Panc1 (cell line): ENCODE data around the gene ERC2. TPM values are rescaled to one million over a fixed set of nuclear protein-coding genes. Genes with fewer than 3 reads are reported as not detected.

ENCODE experiments used
- ATAC-seq: fragments of 200-7000 bp; cut with Tn5 transposase; 2 replicates; pipeline ENCODE4 v1.9.1; 2020; ENCODE audit warnings: mild to moderate bottlenecking, moderate library complexity
- BruUV-seq: library from RNA; stranded (reverse); fragments of 400-500 nt; replicated peaks from 2 replicates; lab custom pipeline; 2021; lab: Mats Ljungman, UMichigan
- CTCF ChIA-PET: fragments of 300-600 bp; sonication (Branson Sonifier 250); formaldehyde crosslinking; loops from one replicate; lab custom pipeline; 2022; ENCODE audit warnings: antibody characterized with exemption; lab: Charles Lee
- POLR2A ChIA-PET: fragments of 300-600 bp; sonication (Branson Sonifier 250); formaldehyde crosslinking; loops from one replicate; lab custom pipeline; 2022; ENCODE audit warnings: antibody characterized with exemption; lab: Charles Lee
- DNase-seq: peaks from one replicate; pipeline ENCODE4 v3.0.0-alpha.2; 2010; ENCODE audit warnings: low read depth, low spot score
- H3K27ac ChIP-seq: 2 replicates; pipeline ENCODE4 v1.5.1; 2011; ENCODE audit warnings: mild to moderate bottlenecking, low read length, inconsistent platforms
- H3K27me3 ChIP-seq: fragments of 200-500 bp; sonication (Bioruptor generic); 2 replicates; pipeline ENCODE4 v1.6.0; 2014; ENCODE audit warnings: low read length, inconsistent platforms; ENCODE audit not compliant: control insufficient read depth, insufficient read depth
- H3K36me3 ChIP-seq: fragments of 200-500 bp; sonication (Bioruptor generic); 2 replicates; pipeline ENCODE4 v1.5.1; 2014; ENCODE audit warnings: inconsistent platforms, mild to moderate bottlenecking, low read length, moderate library complexity; ENCODE audit not compliant: control insufficient read depth, insufficient read depth
- H3K4me1 ChIP-seq: 2 replicates; pipeline ENCODE4 v1.5.1; 2011; ENCODE audit warnings: inconsistent platforms, mild to moderate bottlenecking, low read length, moderate library complexity; ENCODE audit not compliant: control insufficient read depth, insufficient read depth
- H3K4me3 ChIP-seq, 2 experiments: 2 replicates each; pipeline ENCODE4 v1.5.1; 2011 to 2012; ENCODE audit warnings: low read depth in 2 of 2, low read length in 2 of 2, mild to moderate bottlenecking in 2 of 2, inconsistent platforms in 1 of 2, moderate library complexity in 1 of 2
- H3K9me3 ChIP-seq: fragments of 200-500 bp; sonication (Bioruptor generic); 2 replicates; pipeline ENCODE4 v1.5.1; 2014; ENCODE audit warnings: low read depth, mild to moderate bottlenecking, inconsistent platforms, low read length, moderate library complexity; ENCODE audit not compliant: control insufficient read depth, insufficient read depth
- POLR2AphosphoS5 ChIP-seq: IDR thresholded peaks from 2 replicates; pipeline ENCODE4 v1.6.1; 2012; ENCODE audit warnings: mild to moderate bottlenecking, low read depth, low read length, moderate library complexity
- SIN3A ChIP-seq: IDR thresholded peaks from 2 replicates; pipeline ENCODE4 v1.6.1; 2012; ENCODE audit warnings: low read depth, mild to moderate bottlenecking, low read length, moderate library complexity, borderline replicate concordance; ENCODE audit not compliant: insufficient read depth
- TCF7L2 ChIP-seq: IDR thresholded peaks from 2 replicates; pipeline ENCODE4 v1.6.1; 2011; ENCODE audit warnings: mild to moderate bottlenecking, low read depth, low read length, inconsistent platforms
- in situ Hi-C: cut with HindIII; loops from 2 replicates; pipeline ENCODE4 v1.10.0; 2016; ENCODE audit warnings: low sequenced_read_pairs, low pct_unique_long_range_greater_than_20kb
- intact Hi-C: fragments of 100-400 bp; cut with micrococcal nuclease; formaldehyde crosslinking; loops from one replicate; pipeline ENCODE4 v1.10.0; 2022; ENCODE audit not compliant: unreplicated experiment
- total RNA-seq: library from RNA; stranded (reverse); gene quantifications from one replicate; pipeline ENCODE4 v1.2.1, GENCODE V29; 2021; ENCODE audit not compliant: unreplicated experiment
- TF ChIP-seq, protein P1 (sequence below): fragments of 450-650 bp; IDR thresholded peaks from 2 replicates; pipeline ENCODE4 v1.5.1; 2017; ENCODE audit warnings: mild to moderate bottlenecking
- TF ChIP-seq, protein P2 (sequence below), 2 experiments: IDR thresholded peaks; 2 replicates each; pipeline ENCODE4 v1.6.1; 2011 to 2012; ENCODE audit warnings: low read depth in 2 of 2, control low read depth in 1 of 2, low read length in 1 of 2, mild to moderate bottlenecking in 1 of 2, moderate library complexity in 1 of 2; ENCODE audit not compliant: insufficient read depth in 1 of 2

Gene ERC2
- total RNA-seq, 1 experiment from 2014 or later: 0.33 TPM

DNA sequence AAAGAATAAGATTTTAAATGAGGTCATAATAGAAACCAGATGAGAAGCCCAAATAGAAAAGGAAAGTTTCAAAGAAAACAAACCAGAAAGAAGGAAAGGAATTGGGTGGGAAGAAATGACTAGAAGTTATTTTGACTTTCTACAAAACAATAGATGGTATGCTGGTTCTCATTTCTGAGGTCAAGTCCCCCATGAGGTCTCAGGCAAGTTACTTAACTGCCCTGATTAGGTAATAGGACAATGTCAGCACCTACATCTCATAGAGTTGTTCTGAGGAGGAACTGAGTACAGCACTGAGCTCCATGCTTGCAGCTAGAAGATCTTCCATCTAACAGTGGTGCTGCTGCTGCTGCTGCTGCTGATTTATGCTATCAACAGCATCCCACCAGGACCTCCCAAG lies 185.9 kb downstream of the ERC2 start:
- no peak overlapping the region for H3K4me3 ChIP-seq
- H3K9me3 ChIP-seq: no peaks in the 10 kb centered on the region
- no peaks in the 10 kb centered on the region for H3K36me3 ChIP-seq
- no peak for DNase-seq
- H3K27ac ChIP-seq: no peak overlapping the region
- no peaks in the 10 kb centered on the region for H3K27me3 ChIP-seq
- ATAC-seq: no peak
- no peaks in the 10 kb centered on the region for H3K4me1 ChIP-seq
- no peak for TF ChIP-seq TCF7L2
- no peak for TF ChIP-seq POLR2AphosphoS5
- TF ChIP-seq, protein P1, sequence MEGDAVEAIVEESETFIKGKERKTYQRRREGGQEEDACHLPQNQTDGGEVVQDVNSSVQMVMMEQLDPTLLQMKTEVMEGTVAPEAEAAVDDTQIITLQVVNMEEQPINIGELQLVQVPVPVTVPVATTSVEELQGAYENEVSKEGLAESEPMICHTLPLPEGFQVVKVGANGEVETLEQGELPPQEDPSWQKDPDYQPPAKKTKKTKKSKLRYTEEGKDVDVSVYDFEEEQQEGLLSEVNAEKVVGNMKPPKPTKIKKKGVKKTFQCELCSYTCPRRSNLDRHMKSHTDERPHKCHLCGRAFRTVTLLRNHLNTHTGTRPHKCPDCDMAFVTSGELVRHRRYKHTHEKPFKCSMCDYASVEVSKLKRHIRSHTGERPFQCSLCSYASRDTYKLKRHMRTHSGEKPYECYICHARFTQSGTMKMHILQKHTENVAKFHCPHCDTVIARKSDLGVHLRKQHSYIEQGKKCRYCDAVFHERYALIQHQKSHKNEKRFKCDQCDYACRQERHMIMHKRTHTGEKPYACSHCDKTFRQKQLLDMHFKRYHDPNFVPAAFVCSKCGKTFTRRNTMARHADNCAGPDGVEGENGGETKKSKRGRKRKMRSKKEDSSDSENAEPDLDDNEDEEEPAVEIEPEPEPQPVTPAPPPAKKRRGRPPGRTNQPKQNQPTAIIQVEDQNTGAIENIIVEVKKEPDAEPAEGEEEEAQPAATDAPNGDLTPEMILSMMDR: no peak
- TF ChIP-seq SIN3A: no peak
- TF ChIP-seq, protein P2, sequence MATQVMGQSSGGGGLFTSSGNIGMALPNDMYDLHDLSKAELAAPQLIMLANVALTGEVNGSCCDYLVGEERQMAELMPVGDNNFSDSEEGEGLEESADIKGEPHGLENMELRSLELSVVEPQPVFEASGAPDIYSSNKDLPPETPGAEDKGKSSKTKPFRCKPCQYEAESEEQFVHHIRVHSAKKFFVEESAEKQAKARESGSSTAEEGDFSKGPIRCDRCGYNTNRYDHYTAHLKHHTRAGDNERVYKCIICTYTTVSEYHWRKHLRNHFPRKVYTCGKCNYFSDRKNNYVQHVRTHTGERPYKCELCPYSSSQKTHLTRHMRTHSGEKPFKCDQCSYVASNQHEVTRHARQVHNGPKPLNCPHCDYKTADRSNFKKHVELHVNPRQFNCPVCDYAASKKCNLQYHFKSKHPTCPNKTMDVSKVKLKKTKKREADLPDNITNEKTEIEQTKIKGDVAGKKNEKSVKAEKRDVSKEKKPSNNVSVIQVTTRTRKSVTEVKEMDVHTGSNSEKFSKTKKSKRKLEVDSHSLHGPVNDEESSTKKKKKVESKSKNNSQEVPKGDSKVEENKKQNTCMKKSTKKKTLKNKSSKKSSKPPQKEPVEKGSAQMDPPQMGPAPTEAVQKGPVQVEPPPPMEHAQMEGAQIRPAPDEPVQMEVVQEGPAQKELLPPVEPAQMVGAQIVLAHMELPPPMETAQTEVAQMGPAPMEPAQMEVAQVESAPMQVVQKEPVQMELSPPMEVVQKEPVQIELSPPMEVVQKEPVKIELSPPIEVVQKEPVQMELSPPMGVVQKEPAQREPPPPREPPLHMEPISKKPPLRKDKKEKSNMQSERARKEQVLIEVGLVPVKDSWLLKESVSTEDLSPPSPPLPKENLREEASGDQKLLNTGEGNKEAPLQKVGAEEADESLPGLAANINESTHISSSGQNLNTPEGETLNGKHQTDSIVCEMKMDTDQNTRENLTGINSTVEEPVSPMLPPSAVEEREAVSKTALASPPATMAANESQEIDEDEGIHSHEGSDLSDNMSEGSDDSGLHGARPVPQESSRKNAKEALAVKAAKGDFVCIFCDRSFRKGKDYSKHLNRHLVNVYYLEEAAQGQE (IDR thresholded peaks at IDR 0.05; ENCODE audit: insufficient read depth in 1 of 2, low read depth in 2 of 2, low read length in 1 of 2): no peak
- POLR2A ChIA-PET: no interaction called here
- in situ Hi-C loops: no loop called here
- BruUV-seq: no TSS peak
- CTCF ChIA-PET: no interaction called here
- intact Hi-C loops: no loop called here

DNA sequence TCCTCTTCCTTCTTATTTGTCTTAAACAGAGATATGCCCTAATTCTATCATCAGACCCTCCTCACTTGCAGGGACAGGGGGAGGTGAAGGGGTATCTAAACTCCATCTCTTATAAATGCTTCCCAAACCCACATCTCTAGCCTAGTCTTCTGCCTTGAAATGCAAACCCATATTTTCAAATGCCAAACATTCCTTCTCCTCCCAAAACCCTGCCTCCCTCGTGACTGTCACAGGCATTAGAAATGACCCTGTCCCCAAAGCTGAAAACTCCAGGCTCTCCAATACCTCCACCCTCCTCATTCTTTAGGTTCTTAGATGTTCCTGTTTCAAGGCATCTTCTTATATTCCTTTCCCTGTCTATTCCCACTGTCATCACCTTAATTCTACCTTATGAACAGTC lies 191.0 kb downstream of the ERC2 start:
- no TSS peak for BruUV-seq
- in situ Hi-C loops: no loop called here
- Histone ChIP-seq H3K4me3 (no peak overlapping the region), H3K27me3 (no peaks in the 10 kb centered on the region), H3K36me3 (no peaks in the 10 kb centered on the region), H3K4me1 (no peaks in the 10 kb centered on the region), H3K27ac (no peak overlapping the region), H3K9me3 (no peaks in the 10 kb centered on the region)
- intact Hi-C loops: no loop called here
- ChIA-PET CTCF (no interaction called here), POLR2A (no interaction called here)
- ATAC-seq (no peak), DNase-seq (no peak)
- TF ChIP-seq SIN3A (no peak), TCF7L2 (no peak), POLR2AphosphoS5 (no peak)
- TF ChIP-seq, protein P2 (IDR thresholded peaks at IDR 0.05; ENCODE audit: insufficient read depth in 1 of 2, low read depth in 2 of 2, low read length in 1 of 2): no peak
- TF ChIP-seq, protein P1: no peak
